ENCODE results near the gene DMC1. TPM values are rescaled to one million over a fixed set of nuclear protein-coding genes. Genes with fewer than 3 reads are reported as not detected.

The DMC1 gene
- total and polyA plus RNA-seq, 5 donors from 2014 or later: 0.34 to 0.83 (median 0.47) TPM; not detected in 2

GRCh38 chr22:38482662-38483308 is 87.2 kb downstream of the DMC1 start:
- peaks cover 19 to 47% (median 26%) of the 10 kb centered on the region in 4 donors for H3K4me1 Mint-ChIP-seq
- DNase-seq (no peak), ATAC-seq (ENCODE audit: low read depth in 2 of 2) (no peak)
- no peaks in the 10 kb centered on the region for H3K9me3 ChIP-seq (ENCODE audit: control insufficient read depth in 2 of 2, low read length in 2 of 2)
- H3K27me3 ChIP-seq (ENCODE audit: control insufficient read depth, insufficient read depth, low read length): no peaks in the 10 kb centered on the region
- peaks cover 50% of the 10 kb centered on the region for H3K36me3 Mint-ChIP-seq
- H3K4me1 ChIP-seq (ENCODE audit: control insufficient read depth, insufficient read depth, low read length, poor library complexity, severe bottlenecking): no peaks in the 10 kb centered on the region
- H3K27ac ChIP-seq (ENCODE audit: insufficient read depth, low read length, poor library complexity, severe bottlenecking): no peak overlapping the region
- H3K27me3 Mint-ChIP-seq: no peaks in the 10 kb centered on the region
- H3K4me3 ChIP-seq (ENCODE audit: low read depth, low read length): no peak overlapping the region
- H3K27ac Mint-ChIP-seq: peak overlapping the region in 1 of 3 donors; percentile 44
- H3K4me3 Mint-ChIP-seq: no peak overlapping the region
- H3K36me3 ChIP-seq (ENCODE audit: control insufficient read depth, insufficient read depth, low read length): peaks cover 66% of the 10 kb centered on the region
- no peaks in the 10 kb centered on the region for H3K9me3 Mint-ChIP-seq

- peaks cover 46% of the 10 kb centered on the region for H3K36me3 Mint-ChIP-seq
- Histone ChIP-seq H3K9me3 (ENCODE audit: control insufficient read depth in 2 of 2, low read length in 2 of 2) (no peaks in the 10 kb centered on the region), H3K36me3 (ENCODE audit: control insufficient read depth, insufficient read depth, low read length) (peaks cover 59% of the 10 kb centered on the region), H3K27me3 (ENCODE audit: control insufficient read depth, insufficient read depth, low read length) (no peaks in the 10 kb centered on the region), H3K4me1 (ENCODE audit: control insufficient read depth, insufficient read depth, low read length, poor library complexity, severe bottlenecking) (no peaks in the 10 kb centered on the region), H3K4me3 (ENCODE audit: low read depth, low read length) (no peak overlapping the region), H3K27ac (ENCODE audit: insufficient read depth, low read length, poor library complexity, severe bottlenecking) (no peak overlapping the region)
- no peaks in the 10 kb centered on the region for H3K9me3 Mint-ChIP-seq
- ATAC-seq (ENCODE audit: low read depth in 2 of 2): no peak
- DNase-seq: no peak
- H3K27me3 Mint-ChIP-seq: no peaks in the 10 kb centered on the region
- H3K4me3 Mint-ChIP-seq: peak overlapping the region in 1 of 4 donors; percentile 76
- H3K27ac Mint-ChIP-seq: no peak overlapping the region
- peaks cover 19 to 41% (median 29%) of the 10 kb centered on the region in 4 donors for H3K4me1 Mint-ChIP-seq
Observed at GRCh38 chr22:38481871-38482332, 88.1 kb downstream of the DMC1 start.

GRCh38 chr22:38481162-38481870 is 88.7 kb downstream of the DMC1 start:
- ATAC-seq (ENCODE audit: low read depth in 2 of 2): no peak
- no peak for DNase-seq
- Mint-ChIP-seq H3K4me1 (peaks cover 15 to 35% (median 25%) of the 10 kb centered on the region in 4 donors), H3K9me3 (no peaks in the 10 kb centered on the region), H3K27ac (peak overlapping the region; percentile 7 to 56 (median 39)), H3K36me3 (peaks cover 41% of the 10 kb centered on the region), H3K27me3 (no peaks in the 10 kb centered on the region), H3K4me3 (no peak overlapping the region)
- H3K27me3 ChIP-seq (ENCODE audit: control insufficient read depth, insufficient read depth, low read length): no peaks in the 10 kb centered on the region
- H3K27ac ChIP-seq (ENCODE audit: insufficient read depth, low read length, poor library complexity, severe bottlenecking): no peak overlapping the region
- H3K36me3 ChIP-seq (ENCODE audit: control insufficient read depth, insufficient read depth, low read length): peaks cover 54% of the 10 kb centered on the region
- no peak overlapping the region for H3K4me3 ChIP-seq (ENCODE audit: low read depth, low read length)
- no peaks in the 10 kb centered on the region for H3K9me3 ChIP-seq (ENCODE audit: control insufficient read depth in 2 of 2, low read length in 2 of 2)
- H3K4me1 ChIP-seq (ENCODE audit: control insufficient read depth, insufficient read depth, low read length, poor library complexity, severe bottlenecking): no peaks in the 10 kb centered on the region

- Histone ChIP-seq H3K27ac (ENCODE audit: insufficient read depth, low read length, poor library complexity, severe bottlenecking) (no peak overlapping the region), H3K36me3 (ENCODE audit: control insufficient read depth, insufficient read depth, low read length) (peaks cover 34% of the 10 kb centered on the region), H3K9me3 (ENCODE audit: control insufficient read depth in 2 of 2, low read length in 2 of 2) (no peaks in the 10 kb centered on the region), H3K4me3 (ENCODE audit: low read depth, low read length) (no peak overlapping the region), H3K4me1 (ENCODE audit: control insufficient read depth, insufficient read depth, low read length, poor library complexity, severe bottlenecking) (no peaks in the 10 kb centered on the region), H3K27me3 (ENCODE audit: control insufficient read depth, insufficient read depth, low read length) (no peaks in the 10 kb centered on the region)
- ATAC-seq (ENCODE audit: low read depth in 2 of 2): no peak
- H3K36me3 Mint-ChIP-seq: peaks cover 27% of the 10 kb centered on the region
- H3K27me3 Mint-ChIP-seq: peaks cover under 1% of the 10 kb centered on the region
- no peak overlapping the region for H3K4me3 Mint-ChIP-seq
- H3K27ac Mint-ChIP-seq: peak overlapping the region in 1 of 3 donors; percentile 42
- peaks cover 2 to 21% (median 15%) of the 10 kb centered on the region in 4 donors for H3K4me1 Mint-ChIP-seq
- H3K9me3 Mint-ChIP-seq: no peaks in the 10 kb centered on the region
- no peak for DNase-seq
Observed at GRCh38 chr22:38479096-38479837, 90.7 kb downstream of the DMC1 start.

- DNase-seq: no peak
- no peak for ATAC-seq (ENCODE audit: low read depth in 2 of 2)
- H3K27me3 Mint-ChIP-seq: peaks cover 8% of the 10 kb centered on the region
- H3K4me3 ChIP-seq (ENCODE audit: low read depth, low read length): no peak overlapping the region
- H3K4me1 Mint-ChIP-seq: peaks cover 0 to 14% (median 9%) of the 10 kb centered on the region in 4 donors
- H3K27ac Mint-ChIP-seq: peak overlapping the region in 1 of 3 donors; percentile 11
- H3K36me3 ChIP-seq (ENCODE audit: control insufficient read depth, insufficient read depth, low read length): peaks cover 17% of the 10 kb centered on the region
- no peaks in the 10 kb centered on the region for H3K9me3 ChIP-seq (ENCODE audit: control insufficient read depth in 2 of 2, low read length in 2 of 2)
- H3K27me3 ChIP-seq (ENCODE audit: control insufficient read depth, insufficient read depth, low read length): no peaks in the 10 kb centered on the region
- no peak overlapping the region for H3K27ac ChIP-seq (ENCODE audit: insufficient read depth, low read length, poor library complexity, severe bottlenecking)
- H3K4me1 ChIP-seq (ENCODE audit: control insufficient read depth, insufficient read depth, low read length, poor library complexity, severe bottlenecking): no peaks in the 10 kb centered on the region
- H3K9me3 Mint-ChIP-seq: no peaks in the 10 kb centered on the region
- H3K36me3 Mint-ChIP-seq: peaks cover 17% of the 10 kb centered on the region
- H3K4me3 Mint-ChIP-seq: no peak overlapping the region
Observed at GRCh38 chr22:38477585-38477984, 92.4 kb downstream of the DMC1 start.

- Histone ChIP-seq H3K4me3 (ENCODE audit: low read depth, low read length) (no peak overlapping the region), H3K27me3 (ENCODE audit: control insufficient read depth, insufficient read depth, low read length) (no peaks in the 10 kb centered on the region), H3K4me1 (ENCODE audit: control insufficient read depth, insufficient read depth, low read length, poor library complexity, severe bottlenecking) (no peaks in the 10 kb centered on the region), H3K9me3 (ENCODE audit: control insufficient read depth in 2 of 2, low read length in 2 of 2) (no peaks in the 10 kb centered on the region), H3K36me3 (ENCODE audit: control insufficient read depth, insufficient read depth, low read length) (no peaks in the 10 kb centered on the region), H3K27ac (ENCODE audit: insufficient read depth, low read length, poor library complexity, severe bottlenecking) (no peak overlapping the region)
- ATAC-seq (ENCODE audit: low read depth in 2 of 2) (no peak), DNase-seq (no peak)
- no peaks in the 10 kb centered on the region for H3K9me3 Mint-ChIP-seq
- no peak overlapping the region for H3K27ac Mint-ChIP-seq
- H3K4me3 Mint-ChIP-seq: no peak overlapping the region
- peaks cover 13% of the 10 kb centered on the region for H3K27me3 Mint-ChIP-seq
- H3K36me3 Mint-ChIP-seq: no peaks in the 10 kb centered on the region
- peaks cover 0 to 14% (median 4%) of the 10 kb centered on the region in 4 donors for H3K4me1 Mint-ChIP-seq
Observed at GRCh38 chr22:38474003-38474607, 95.9 kb downstream of the DMC1 start.

DNA sequence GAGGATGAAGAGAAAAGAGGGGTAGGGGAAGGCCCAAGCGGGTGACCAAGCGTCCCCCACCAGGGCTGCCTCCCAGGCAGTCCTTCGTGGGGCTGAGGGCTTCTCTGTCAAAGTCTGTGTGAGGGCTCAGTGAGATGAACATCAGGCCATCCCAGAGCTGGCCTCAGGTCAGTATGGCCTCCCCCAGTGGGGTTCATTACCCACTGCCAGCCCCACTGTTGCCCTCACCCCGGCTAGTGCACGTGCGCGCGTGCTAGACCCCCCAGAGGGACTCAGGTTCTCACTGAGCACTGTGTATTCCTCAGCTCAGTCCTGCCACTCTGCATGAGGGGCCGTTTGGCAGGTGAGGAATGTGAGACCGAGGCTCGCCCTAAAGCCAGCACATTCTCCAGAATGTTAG is 98.7 kb downstream of the DMC1 start:
- Mint-ChIP-seq H3K4me3 (no peak overlapping the region), H3K4me1 (peaks cover 0 to 17% (median 7%) of the 10 kb centered on the region in 4 donors), H3K9me3 (no peaks in the 10 kb centered on the region), H3K27ac (no peak overlapping the region), H3K36me3 (no peaks in the 10 kb centered on the region), H3K27me3 (peaks cover 22% of the 10 kb centered on the region)
- ATAC-seq (ENCODE audit: low read depth in 2 of 2): no peak
- Histone ChIP-seq H3K4me3 (ENCODE audit: low read depth, low read length) (no peak overlapping the region), H3K4me1 (ENCODE audit: control insufficient read depth, insufficient read depth, low read length, poor library complexity, severe bottlenecking) (peaks cover 11% of the 10 kb centered on the region), H3K9me3 (ENCODE audit: control insufficient read depth in 2 of 2, low read length in 2 of 2) (no peaks in the 10 kb centered on the region), H3K27me3 (ENCODE audit: control insufficient read depth, insufficient read depth, low read length) (peaks cover under 1% of the 10 kb centered on the region), H3K27ac (ENCODE audit: insufficient read depth, low read length, poor library complexity, severe bottlenecking) (no peak overlapping the region), H3K36me3 (ENCODE audit: control insufficient read depth, insufficient read depth, low read length) (no peaks in the 10 kb centered on the region)
- DNase-seq: no peak

Measured in CD4-positive, CD25-positive, alpha-beta regulatory T cell (primary cell).